ENCODE results near the gene CDH13. TPM values are rescaled to one million over a fixed set of nuclear protein-coding genes. Genes with fewer than 3 reads are reported as not detected.

The CDH13 gene
- total RNA-seq, 1 donor: under 0.01 TPM

GRCh38 chr16:82830944-82831343 lies 204.2 kb downstream of the CDH13 start:
- no peak for DNase-seq (ENCODE audit: low read depth in 2 of 3, low spot score in 2 of 3)

GRCh38 chr16:82832821-82833220 lies 206.1 kb downstream of the CDH13 start:
- no peak for DNase-seq (ENCODE audit: low read depth in 2 of 3, low spot score in 2 of 3)

GRCh38 chr16:82833378-82833993 lies 206.7 kb downstream of the CDH13 start:
- DNase-seq (ENCODE audit: low read depth in 2 of 3, low spot score in 2 of 3): no peak

- no peak for DNase-seq (ENCODE audit: low read depth in 2 of 3, low spot score in 2 of 3)
Observed at GRCh38 chr16:82834151-82834815, 207.5 kb downstream of the CDH13 start.

GRCh38 chr16:82835487-82836155 lies 208.9 kb downstream of the CDH13 start:
- DNase-seq (ENCODE audit: low read depth in 2 of 3, low spot score in 2 of 3): no peak

- no peak for DNase-seq (ENCODE audit: low read depth in 2 of 3, low spot score in 2 of 3)
Observed at GRCh38 chr16:82841108-82841507, 214.3 kb downstream of the CDH13 start.

GRCh38 chr16:82843606-82844271 lies 217.0 kb downstream of the CDH13 start:
- no peak for DNase-seq (ENCODE audit: low read depth in 2 of 3, low spot score in 2 of 3)

GRCh38 chr16:82845116-82845515 lies 218.3 kb downstream of the CDH13 start:
- DNase-seq (ENCODE audit: low read depth in 2 of 3, low spot score in 2 of 3): no peak

GRCh38 chr16:82846806-82847205 lies 220.0 kb downstream of the CDH13 start:
- DNase-seq (ENCODE audit: low read depth in 2 of 3, low spot score in 2 of 3): no peak

GRCh38 chr16:82848013-82848412 lies 221.2 kb downstream of the CDH13 start:
- no peak for DNase-seq (ENCODE audit: low read depth in 2 of 3, low spot score in 2 of 3)

- no peak for DNase-seq (ENCODE audit: low read depth in 2 of 3, low spot score in 2 of 3)
Observed at GRCh38 chr16:82852388-82853008, 225.7 kb downstream of the CDH13 start.

GRCh38 chr16:82855471-82855870 lies 228.7 kb downstream of the CDH13 start:
- no peak for DNase-seq (ENCODE audit: low read depth in 2 of 3, low spot score in 2 of 3)

GRCh38 chr16:82857693-82858365 lies 231.1 kb downstream of the CDH13 start:
- no peak for DNase-seq (ENCODE audit: low read depth in 2 of 3, low spot score in 2 of 3)

GRCh38 chr16:82859662-82860061 lies 232.9 kb downstream of the CDH13 start:
- DNase-seq (ENCODE audit: low read depth in 2 of 3, low spot score in 2 of 3): no peak

GRCh38 chr16:82860071-82860470 lies 233.3 kb downstream of the CDH13 start:
- DNase-seq (ENCODE audit: low read depth in 2 of 3, low spot score in 2 of 3): no peak

- no peak for DNase-seq (ENCODE audit: low read depth in 2 of 3, low spot score in 2 of 3)
Observed at GRCh38 chr16:82862057-82862456, 235.3 kb downstream of the CDH13 start.

- DNase-seq (ENCODE audit: low read depth in 2 of 3, low spot score in 2 of 3): no peak
Observed at GRCh38 chr16:82864332-82865040, 237.7 kb downstream of the CDH13 start.

- DNase-seq (ENCODE audit: low read depth in 2 of 3, low spot score in 2 of 3): no peak
Observed at GRCh38 chr16:82865412-82865811, 238.6 kb downstream of the CDH13 start.

- no peak for DNase-seq (ENCODE audit: low read depth in 2 of 3, low spot score in 2 of 3)
Observed at GRCh38 chr16:82867485-82867884, 240.7 kb downstream of the CDH13 start.

- DNase-seq (ENCODE audit: low read depth in 2 of 3, low spot score in 2 of 3): no peak
Observed at GRCh38 chr16:82874271-82874670, 247.5 kb downstream of the CDH13 start.

Measured in hematopoietic multipotent progenitor cell (in vitro differentiated cells).